ENCODE results near the gene P3H4.

- TF ChIP-seq ZNF70 (CRISPR knock-in tag; IDR thresholded peaks at IDR 0.05) = no peak
- TF ChIP-seq RARB (CRISPR knock-in tag; IDR thresholded peaks at IDR 0.05) = no peak
- no peak for TF ChIP-seq POU6F1 (CRISPR knock-in tag; IDR thresholded peaks at IDR 0.05; ENCODE audit: borderline replicate concordance, low read depth)
- no peak for TF ChIP-seq TOX (CRISPR knock-in tag; IDR thresholded peaks at IDR 0.05; ENCODE audit: borderline replicate concordance)
- no peak for TF ChIP-seq ZFP3 (CRISPR knock-in tag; IDR thresholded peaks at IDR 0.05)
- TF ChIP-seq ISL1 (CRISPR knock-in tag; IDR thresholded peaks at IDR 0.05) = no peak
- TF ChIP-seq SNAI2 (CRISPR knock-in tag; IDR thresholded peaks at IDR 0.05) = no peak
- no peak for TF ChIP-seq PPARA (CRISPR knock-in tag; IDR thresholded peaks at IDR 0.05; ENCODE audit: borderline replicate concordance)
- TF ChIP-seq ESRRG (CRISPR knock-in tag; IDR thresholded peaks at IDR 0.05) = no peak
- no peak for TF ChIP-seq GLIS3 (CRISPR knock-in tag; IDR thresholded peaks at IDR 0.05)
Observed at GRCh38 chr17:41825175-41825845, 13.6 kb upstream of the P3H4 start.

Measured in SK-N-SH treated with all-trans-retinoic acid at 6 μM for 48 hours (cell line).